Kidney glomerular epithelial cell (primary cell): Measurements from ENCODE around the gene PRM3.

Experiments used
- DNase-seq: peaks from one replicate; lab custom pipeline; 2025; lab: John Stamatoyannopoulos, UW

The PRM3 gene

GRCh38 chr16:11258553-11259492 lies 14.6 kb downstream of the PRM3 start:
- DNase-seq = no peak

GRCh38 chr16:11257131-11257938 lies 16.1 kb downstream of the PRM3 start:
- DNase-seq = peak; percentile 65

- no peak for DNase-seq
Measured at GRCh38 chr16:11256661-11257130, 16.7 kb downstream of the PRM3 start.

GRCh38 chr16:11255737-11256660 lies 17.4 kb downstream of the PRM3 start, which contains the start of gene SOCS1:
Gene SOCS1, minus strand, starts transcription at chr16:11256204. Its CDS starts 726 bp downstream, at chr16:11255478.
- DNase-seq = peak; percentile 58

- no peak for DNase-seq
Measured at GRCh38 chr16:11254913-11255736, 18.3 kb downstream of the PRM3 start.

- no peak for DNase-seq
Measured at GRCh38 chr16:11253995-11254912, 19.2 kb downstream of the PRM3 start.

- DNase-seq = no peak
Measured at GRCh38 chr16:11253009-11253994, 20.1 kb downstream of the PRM3 start.

- no peak for DNase-seq
Measured at GRCh38 chr16:11252482-11252931, 20.9 kb downstream of the PRM3 start.

GRCh38 chr16:11251525-11252481 lies 21.6 kb downstream of the PRM3 start:
- DNase-seq = peak; percentile 45

- no peak for DNase-seq
Measured at GRCh38 chr16:11250786-11251524, 22.5 kb downstream of the PRM3 start.

GRCh38 chr16:11250091-11250785 lies 23.2 kb downstream of the PRM3 start:
- no peak for DNase-seq

GRCh38 chr16:11249233-11250061 lies 24.0 kb downstream of the PRM3 start:
- no peak for DNase-seq

GRCh38 chr16:11248133-11248532 lies 25.3 kb downstream of the PRM3 start:
- no peak for DNase-seq

GRCh38 chr16:11245988-11246387 lies 27.4 kb downstream of the PRM3 start:
- DNase-seq = no peak

GRCh38 chr16:11245222-11245737 lies 28.1 kb downstream of the PRM3 start:
- DNase-seq = no peak
